Ovary (tissue), 3 donors: ENCODE measurements around the gene FAM110D.

Experiments
- POLR2A ChIP-seq: fragments of 450-650 bp; IDR thresholded peaks from one replicate; pipeline ENCODE4 v1.6.1; 2017; ENCODE audit warnings: antibody characterized with exemption, mild to moderate bottlenecking, moderate library complexity
- TF ChIP-seq, protein P1 (sequence below), 3 donors: fragments of 450-650 bp in 2 of 3; fragments of 200-600 bp in 1 of 3; IDR thresholded peaks; one replicate each; pipeline versions ENCODE4 v1.5.1 to v1.8.0; 2016 to 2022; ENCODE audit warnings: antibody characterized with exemption in 3 of 3, mild to moderate bottlenecking in 1 of 3
- donor health status: DM: no; HTN: no; CAD: no.

DNA sequence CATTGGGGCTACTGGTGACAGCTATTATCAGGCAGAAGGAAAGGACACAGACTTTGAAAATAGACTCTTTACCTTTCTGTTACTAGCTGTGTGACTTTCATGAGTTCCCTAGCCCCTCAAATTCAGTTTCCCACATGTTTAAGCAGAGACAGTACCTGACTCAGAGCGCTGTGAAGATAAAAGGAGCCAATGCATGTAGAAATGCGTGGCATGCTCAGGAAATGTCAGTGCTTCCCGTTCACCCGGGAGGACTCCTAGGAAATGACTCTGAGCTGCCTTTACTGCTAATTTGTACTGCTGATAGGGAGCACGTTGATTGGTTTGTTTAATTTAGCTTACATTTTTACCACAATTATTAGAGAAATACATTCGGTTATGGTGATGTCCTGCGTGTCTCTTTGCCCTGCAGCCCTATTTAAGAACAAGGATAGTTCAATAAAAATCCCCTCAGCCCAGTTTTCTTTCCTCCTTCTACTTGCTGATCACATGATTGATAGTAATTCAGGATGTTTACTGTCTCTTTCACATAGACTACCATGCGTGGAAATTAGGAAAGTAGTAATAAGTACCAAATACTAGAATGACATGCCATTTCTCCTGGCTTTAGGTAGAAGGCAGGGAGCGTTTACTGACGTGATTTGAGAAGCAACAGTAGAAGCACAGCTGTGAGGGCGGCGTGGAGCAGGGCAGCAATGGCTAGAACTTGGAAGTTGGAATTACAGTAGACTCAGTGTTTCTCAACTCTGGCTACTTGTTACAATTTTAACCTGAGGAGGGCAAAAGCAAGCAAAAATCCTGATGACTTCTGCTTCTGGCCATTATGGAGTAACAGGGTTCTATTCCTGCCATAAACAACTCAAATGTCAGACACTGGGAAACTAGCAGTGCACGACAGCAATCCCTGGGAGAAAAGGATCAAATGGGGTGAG, 31.4 kb upstream of the FAM110D start:
- TF ChIP-seq, protein P1, sequence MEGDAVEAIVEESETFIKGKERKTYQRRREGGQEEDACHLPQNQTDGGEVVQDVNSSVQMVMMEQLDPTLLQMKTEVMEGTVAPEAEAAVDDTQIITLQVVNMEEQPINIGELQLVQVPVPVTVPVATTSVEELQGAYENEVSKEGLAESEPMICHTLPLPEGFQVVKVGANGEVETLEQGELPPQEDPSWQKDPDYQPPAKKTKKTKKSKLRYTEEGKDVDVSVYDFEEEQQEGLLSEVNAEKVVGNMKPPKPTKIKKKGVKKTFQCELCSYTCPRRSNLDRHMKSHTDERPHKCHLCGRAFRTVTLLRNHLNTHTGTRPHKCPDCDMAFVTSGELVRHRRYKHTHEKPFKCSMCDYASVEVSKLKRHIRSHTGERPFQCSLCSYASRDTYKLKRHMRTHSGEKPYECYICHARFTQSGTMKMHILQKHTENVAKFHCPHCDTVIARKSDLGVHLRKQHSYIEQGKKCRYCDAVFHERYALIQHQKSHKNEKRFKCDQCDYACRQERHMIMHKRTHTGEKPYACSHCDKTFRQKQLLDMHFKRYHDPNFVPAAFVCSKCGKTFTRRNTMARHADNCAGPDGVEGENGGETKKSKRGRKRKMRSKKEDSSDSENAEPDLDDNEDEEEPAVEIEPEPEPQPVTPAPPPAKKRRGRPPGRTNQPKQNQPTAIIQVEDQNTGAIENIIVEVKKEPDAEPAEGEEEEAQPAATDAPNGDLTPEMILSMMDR (IDR thresholded peaks at IDR 0.05), result no peak
- TF ChIP-seq POLR2A, result no peak
